ENCODE data around the gene IFNAR1. TPM values are rescaled to one million over a fixed set of nuclear protein-coding genes. Genes with fewer than 3 reads are reported as not detected.

The IFNAR1 gene
- total RNA-seq, 4 donors from 2014 or later: 22.4 to 28.3 (median 26.4) TPM

DNA sequence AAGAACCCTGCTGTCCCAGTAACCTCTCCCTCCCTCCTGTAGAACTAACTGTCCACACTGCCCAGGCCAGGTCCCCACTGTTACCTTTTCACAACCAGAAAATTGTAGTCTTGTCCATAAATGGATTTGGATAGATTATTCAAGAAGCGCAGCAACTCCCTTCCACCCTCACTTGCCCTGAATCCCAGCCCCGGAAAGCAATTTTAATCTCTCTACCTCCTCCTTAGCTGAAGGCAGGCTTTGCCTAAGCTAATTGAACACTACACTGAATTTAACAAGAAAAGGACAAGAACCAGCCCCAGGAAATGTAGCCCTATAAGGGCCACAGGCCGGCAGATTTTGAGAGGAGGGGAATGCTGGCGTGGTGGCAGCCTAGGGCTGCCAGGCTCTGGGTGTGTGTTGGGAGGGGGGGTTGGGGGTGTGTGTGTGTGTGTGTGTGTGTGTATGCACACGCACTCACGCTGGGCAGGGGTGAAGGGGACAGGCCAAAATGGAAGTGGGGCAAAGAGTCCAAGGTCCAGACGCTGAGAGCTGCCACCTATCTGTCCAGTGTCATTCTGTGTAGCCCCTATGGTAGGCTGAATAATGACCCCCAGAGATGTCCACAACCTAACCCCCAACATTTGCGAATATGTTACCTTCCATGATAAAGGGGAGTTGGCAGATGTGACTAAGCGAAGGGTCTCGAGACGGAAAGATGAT lies 67.7 kb downstream of the IFNAR1 start:
- WGBS: 81% methylated on average over 11 of the region's 11 CpGs
- intact Hi-C loops (cut with DNase I): no loop called here
- Histone ChIP-seq H3K4me3 (no peak overlapping the region), H3K36me3 (no peaks in the 10 kb centered on the region), H3K27ac (replicated peaks in 1 of 4) (no peak overlapping the region), H3K9me3 (no peaks in the 10 kb centered on the region), H3K4me1 (peaks cover 7 to 40% (median 36%) of the 10 kb centered on the region in 4 donors), H3K27me3 (no peaks in the 10 kb centered on the region)
- TF ChIP-seq POLR2A (IDR thresholded peaks at IDR 0.05; ENCODE audit: low read depth): no peak
- no peak for TF ChIP-seq EP300 (IDR thresholded peaks at IDR 0.05)
- TF ChIP-seq POLR2AphosphoS5 (IDR thresholded peaks at IDR 0.05): no peak
- TF ChIP-seq, protein P1, sequence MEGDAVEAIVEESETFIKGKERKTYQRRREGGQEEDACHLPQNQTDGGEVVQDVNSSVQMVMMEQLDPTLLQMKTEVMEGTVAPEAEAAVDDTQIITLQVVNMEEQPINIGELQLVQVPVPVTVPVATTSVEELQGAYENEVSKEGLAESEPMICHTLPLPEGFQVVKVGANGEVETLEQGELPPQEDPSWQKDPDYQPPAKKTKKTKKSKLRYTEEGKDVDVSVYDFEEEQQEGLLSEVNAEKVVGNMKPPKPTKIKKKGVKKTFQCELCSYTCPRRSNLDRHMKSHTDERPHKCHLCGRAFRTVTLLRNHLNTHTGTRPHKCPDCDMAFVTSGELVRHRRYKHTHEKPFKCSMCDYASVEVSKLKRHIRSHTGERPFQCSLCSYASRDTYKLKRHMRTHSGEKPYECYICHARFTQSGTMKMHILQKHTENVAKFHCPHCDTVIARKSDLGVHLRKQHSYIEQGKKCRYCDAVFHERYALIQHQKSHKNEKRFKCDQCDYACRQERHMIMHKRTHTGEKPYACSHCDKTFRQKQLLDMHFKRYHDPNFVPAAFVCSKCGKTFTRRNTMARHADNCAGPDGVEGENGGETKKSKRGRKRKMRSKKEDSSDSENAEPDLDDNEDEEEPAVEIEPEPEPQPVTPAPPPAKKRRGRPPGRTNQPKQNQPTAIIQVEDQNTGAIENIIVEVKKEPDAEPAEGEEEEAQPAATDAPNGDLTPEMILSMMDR (IDR thresholded peaks at IDR 0.05): no peak
- no peak for DNase-seq (ENCODE audit: extremely low spot score)

DNA sequence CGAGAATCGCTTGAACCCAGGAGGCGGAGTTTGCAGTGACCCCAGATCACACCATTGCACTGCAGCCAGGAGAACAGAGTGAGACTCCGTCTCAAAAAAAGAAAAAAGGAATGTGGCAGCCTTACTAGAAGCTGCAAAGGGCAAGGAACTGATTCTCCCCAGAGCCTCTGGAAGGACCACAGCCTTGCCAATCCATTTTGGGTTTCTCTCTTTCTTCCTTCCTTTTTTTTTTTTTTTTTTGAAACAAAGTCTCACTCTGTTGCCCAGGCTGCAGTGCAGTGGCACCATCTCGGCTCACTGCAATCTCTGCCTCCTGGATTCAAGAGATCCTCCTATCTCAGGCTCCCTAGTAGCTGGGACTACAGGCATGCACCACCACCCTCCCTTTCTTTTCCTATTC lies 68.6 kb downstream of the IFNAR1 start:
- H3K27me3 ChIP-seq: no peaks in the 10 kb centered on the region
- WGBS: 60% methylated on average over 5 of the region's 5 CpGs
- intact Hi-C loops (cut with DNase I): no loop called here
- no peaks in the 10 kb centered on the region for H3K36me3 ChIP-seq
- no peak overlapping the region for H3K27ac ChIP-seq (replicated peaks in 1 of 4)
- no peak overlapping the region for H3K4me3 ChIP-seq
- DNase-seq (ENCODE audit: extremely low spot score): no peak
- no peaks in the 10 kb centered on the region for H3K9me3 ChIP-seq
- no peak for TF ChIP-seq EP300 (IDR thresholded peaks at IDR 0.05)
- no peak for TF ChIP-seq POLR2AphosphoS5 (IDR thresholded peaks at IDR 0.05)
- no peak for TF ChIP-seq POLR2A (IDR thresholded peaks at IDR 0.05; ENCODE audit: low read depth)
- TF ChIP-seq, protein P1 (IDR thresholded peaks at IDR 0.05): no peak
- peaks cover 7 to 43% (median 38%) of the 10 kb centered on the region in 4 donors for H3K4me1 ChIP-seq

DNA sequence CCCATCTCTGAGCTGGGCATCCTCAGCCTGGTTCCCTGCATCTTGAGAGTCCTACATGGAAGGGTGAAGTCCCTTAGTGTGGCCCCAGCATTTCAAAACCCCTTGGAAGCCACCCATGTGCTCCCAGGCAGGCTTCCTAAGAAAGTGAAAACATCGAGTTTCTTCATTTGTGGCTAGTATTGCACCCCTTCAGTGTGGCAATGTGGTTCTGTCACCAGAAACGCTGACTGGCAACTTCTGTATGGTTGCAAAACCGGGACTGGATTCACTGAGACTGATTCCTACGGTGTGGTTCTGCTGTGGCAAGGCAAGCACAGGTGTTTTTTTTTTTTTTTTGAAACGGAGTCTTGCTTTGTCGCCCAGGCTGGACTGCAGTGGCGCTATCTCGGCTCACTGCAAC lies 69.5 kb downstream of the IFNAR1 start:
- H3K4me1 ChIP-seq: peaks cover 7 to 43% (median 38%) of the 10 kb centered on the region in 4 donors
- intact Hi-C loops (cut with DNase I): no loop called here
- TF ChIP-seq POLR2AphosphoS5 (IDR thresholded peaks at IDR 0.05): peak in 1 of 2 donors; percentile 47
- TF ChIP-seq, protein P1 (IDR thresholded peaks at IDR 0.05): no peak
- 71% methylated on average over 8 of the region's 8 CpGs for whole genome bisulfite sequencing
- no peaks in the 10 kb centered on the region for H3K36me3 ChIP-seq
- H3K27ac ChIP-seq (replicated peaks in 1 of 4): no peak overlapping the region
- no peak for DNase-seq (ENCODE audit: extremely low spot score)
- no peaks in the 10 kb centered on the region for H3K9me3 ChIP-seq
- H3K4me3 ChIP-seq: no peak overlapping the region
- H3K27me3 ChIP-seq: no peaks in the 10 kb centered on the region

DNA sequence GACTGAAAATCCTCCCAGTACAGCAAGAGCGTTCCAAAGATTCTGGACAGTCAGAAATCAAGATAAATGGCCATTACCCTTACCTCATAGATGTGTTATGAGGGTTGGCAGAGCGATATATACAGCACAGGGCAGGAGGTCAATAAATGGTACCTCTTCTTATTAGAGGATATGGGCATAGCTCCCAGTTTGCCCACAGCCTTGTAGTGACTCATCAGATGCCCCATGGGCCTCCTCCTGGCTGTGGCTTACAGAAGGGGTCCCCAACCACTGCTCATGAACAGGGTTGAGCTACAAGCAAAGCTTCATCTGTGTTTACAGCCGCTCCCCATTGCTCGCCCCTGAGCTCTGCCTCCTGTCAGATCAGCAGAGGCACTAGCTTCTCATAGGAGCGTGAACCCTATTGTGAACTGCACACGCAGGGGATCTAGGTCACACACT lies 71.1 kb downstream of the IFNAR1 start:
- intact Hi-C loops (cut with DNase I): no loop called here
- no peaks in the 10 kb centered on the region for H3K9me3 ChIP-seq
- no peak overlapping the region for H3K4me3 ChIP-seq
- TF ChIP-seq, protein P1 (IDR thresholded peaks at IDR 0.05): no peak
- TF ChIP-seq EP300 (IDR thresholded peaks at IDR 0.05) (no peak), POLR2A (IDR thresholded peaks at IDR 0.05; ENCODE audit: low read depth) (no peak), POLR2AphosphoS5 (IDR thresholded peaks at IDR 0.05) (peak in 1 of 2 donors; percentile 48)
- DNase-seq (ENCODE audit: extremely low spot score): no peak
- WGBS: 20% methylated on average over 4 of the region's 6 CpGs
- no peaks in the 10 kb centered on the region for H3K36me3 ChIP-seq
- no peaks in the 10 kb centered on the region for H3K27me3 ChIP-seq
- H3K4me1 ChIP-seq: peaks cover 7 to 43% (median 38%) of the 10 kb centered on the region in 4 donors
- peak overlapping the region; percentile 49 to 71 (median 52) for H3K27ac ChIP-seq (replicated peaks in 1 of 4)

All from esophagus muscularis mucosa (tissue), 4 donors.